GM21576 (cell line): ENCODE measurements around the gene NECTIN1.

Experiments
- ATAC-seq: cut with Tn5 transposase; IDR thresholded peaks from one replicate; pipeline ENCODE4 v1.9.1; 2021; ENCODE audit warnings: mild to moderate bottlenecking, moderate library complexity; ENCODE audit not compliant: unreplicated experiment

The NECTIN1 gene

DNA sequence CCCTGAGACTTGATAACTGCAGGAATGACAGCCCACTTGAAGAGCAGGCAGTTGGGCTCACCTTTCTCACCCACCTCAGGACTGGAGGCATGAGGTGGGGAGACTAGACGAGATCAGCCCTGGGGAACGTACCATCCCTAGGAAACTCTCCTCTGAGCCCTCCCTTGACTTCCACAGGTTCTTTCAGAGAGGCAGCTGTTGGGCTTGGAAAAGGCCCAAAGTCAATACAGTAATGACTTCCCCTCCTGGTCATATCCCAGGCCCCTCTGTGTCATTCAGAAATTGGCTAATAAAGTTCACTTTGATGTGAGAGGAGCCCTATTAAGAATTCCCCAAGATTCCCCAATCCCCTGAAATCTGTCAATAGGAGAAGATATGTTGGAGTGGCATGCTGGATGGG is 5.8 kb upstream of the NECTIN1 start:
- no peak for ATAC-seq

GRCh38 chr11:119730789-119731386 is 1.9 kb upstream of the NECTIN1 start:
- ATAC-seq, result no peak

- ATAC-seq, result no peak
Observed at GRCh38 chr11:119729951-119730613, 1.1 kb upstream of the NECTIN1 start.

GRCh38 chr11:119729581-119729927 is 554 bp upstream of the NECTIN1 start:
- peak; percentile 9 for ATAC-seq

DNA sequence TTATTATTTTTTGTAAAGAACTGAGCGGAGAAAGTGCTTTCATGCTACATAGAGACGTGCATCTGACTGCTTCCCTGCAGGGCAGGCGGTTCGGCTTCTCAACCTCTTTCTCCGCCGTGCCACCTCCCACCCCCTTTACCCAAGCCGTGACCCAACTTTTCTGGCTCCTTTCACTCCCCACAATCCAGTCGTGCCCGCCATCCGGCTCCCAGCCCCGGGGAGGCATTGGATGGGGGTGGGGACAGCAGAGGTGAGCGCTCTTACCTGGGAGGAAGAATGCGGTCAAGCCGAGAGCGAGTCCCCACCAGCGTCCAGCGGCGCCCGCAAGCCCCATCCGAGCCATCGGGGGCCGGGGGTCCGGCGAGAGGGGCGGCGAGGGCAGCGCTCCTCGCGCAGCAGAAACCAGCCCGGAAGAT is 781 bp downstream of the NECTIN1 start:
- ATAC-seq, result no peak

DNA sequence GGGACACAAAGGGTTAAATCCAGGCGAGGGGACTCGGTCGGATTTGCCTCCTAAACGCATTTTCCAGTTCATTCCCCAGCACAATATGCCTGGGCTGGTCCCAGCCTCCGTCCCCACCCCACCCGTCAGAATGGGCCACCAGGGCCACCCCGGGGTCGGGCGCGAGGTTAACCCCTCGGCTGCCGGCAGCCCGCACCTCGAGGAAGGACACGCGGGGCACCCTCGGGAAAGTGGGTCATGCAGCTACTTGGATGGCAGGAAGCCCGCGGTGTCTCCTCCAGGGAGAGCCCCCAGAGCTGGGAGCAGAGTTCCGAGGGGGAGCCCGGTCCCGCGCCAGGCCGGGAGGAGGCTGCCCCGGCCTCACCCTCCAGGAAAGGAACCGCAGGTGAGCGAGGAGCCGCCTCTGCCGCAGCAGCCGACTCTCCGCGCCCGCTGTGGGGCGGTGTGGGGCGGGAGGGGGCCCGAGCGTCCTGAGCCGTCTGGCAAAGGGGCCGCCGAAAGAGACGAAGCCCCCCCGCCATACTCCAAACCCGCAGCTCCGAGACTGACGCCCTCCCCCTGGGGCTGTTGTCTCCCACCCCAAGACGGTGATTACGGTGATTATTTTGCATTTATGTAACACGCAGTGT is 1.4 kb downstream of the NECTIN1 start:
- ATAC-seq, result no peak

DNA sequence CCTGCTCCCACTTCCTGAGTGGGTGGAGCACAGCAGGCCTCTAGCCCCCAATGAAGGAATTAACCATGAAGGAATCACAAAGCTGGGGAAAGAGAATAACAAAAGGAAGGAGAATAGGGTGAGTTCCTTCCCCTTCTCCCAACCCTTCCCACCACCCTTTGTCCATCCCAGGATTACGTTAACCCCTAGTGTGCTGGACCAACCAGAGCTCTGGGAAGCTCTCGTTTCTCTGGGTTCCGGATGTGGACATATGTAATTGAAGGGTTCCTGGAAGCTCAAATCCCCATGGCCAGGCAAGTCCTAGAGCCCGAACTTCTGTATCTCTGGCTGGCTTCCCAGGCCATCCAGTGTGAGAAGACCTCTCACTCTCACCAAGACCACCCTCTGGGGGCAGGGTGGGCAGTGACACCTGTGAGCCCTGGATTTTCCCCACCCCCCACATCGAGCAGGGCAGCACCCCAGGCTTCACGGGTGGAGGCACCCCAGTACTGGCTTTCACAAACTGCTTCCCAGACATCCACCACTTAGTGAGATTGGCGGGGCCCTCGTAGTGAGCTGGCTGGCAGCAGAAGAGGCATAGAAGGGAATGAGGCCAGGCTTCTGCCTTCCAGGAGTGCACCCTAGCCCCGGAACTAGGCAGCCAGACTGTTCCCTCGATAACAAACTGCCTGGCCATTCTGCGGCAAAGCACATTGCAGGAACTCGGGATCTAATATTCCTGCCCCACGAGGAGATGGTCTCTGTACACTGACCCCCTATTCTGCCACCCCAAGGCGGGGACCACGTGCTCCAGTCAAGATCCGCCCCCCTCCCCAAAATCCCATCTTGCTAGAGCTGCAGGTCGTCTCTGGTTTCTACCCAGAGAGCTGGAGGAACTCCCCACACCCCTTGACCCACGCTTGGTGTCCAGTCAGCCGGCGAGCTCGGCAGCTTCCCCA is 2.1 kb downstream of the NECTIN1 start:
- ATAC-seq, result no peak

DNA sequence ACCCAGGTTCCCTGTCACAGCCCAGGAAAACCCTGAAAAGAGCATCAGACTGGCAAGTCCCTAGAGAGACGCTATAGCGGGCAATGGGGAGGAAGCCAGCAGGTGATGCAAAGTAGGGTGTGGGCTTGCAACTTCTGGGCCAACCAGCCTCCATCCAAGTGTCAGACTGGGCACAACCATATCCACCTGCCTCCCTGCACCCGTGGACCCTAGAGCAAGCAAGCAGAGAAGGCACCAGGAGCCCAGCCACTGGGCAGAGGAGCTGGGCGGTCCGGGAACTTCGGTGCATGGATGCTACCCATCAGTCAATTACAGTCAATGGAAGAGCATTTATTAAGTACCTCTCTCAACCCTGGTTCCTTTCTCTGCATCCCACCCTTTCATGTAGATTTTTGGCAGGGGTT is 2.8 kb downstream of the NECTIN1 start:
- ATAC-seq, result no peak

- ATAC-seq, result no peak
Observed at GRCh38 chr11:119724956-119725355, 4.0 kb downstream of the NECTIN1 start.

- ATAC-seq, result no peak
Observed at GRCh38 chr11:119723952-119724325, 5.1 kb downstream of the NECTIN1 start.

DNA sequence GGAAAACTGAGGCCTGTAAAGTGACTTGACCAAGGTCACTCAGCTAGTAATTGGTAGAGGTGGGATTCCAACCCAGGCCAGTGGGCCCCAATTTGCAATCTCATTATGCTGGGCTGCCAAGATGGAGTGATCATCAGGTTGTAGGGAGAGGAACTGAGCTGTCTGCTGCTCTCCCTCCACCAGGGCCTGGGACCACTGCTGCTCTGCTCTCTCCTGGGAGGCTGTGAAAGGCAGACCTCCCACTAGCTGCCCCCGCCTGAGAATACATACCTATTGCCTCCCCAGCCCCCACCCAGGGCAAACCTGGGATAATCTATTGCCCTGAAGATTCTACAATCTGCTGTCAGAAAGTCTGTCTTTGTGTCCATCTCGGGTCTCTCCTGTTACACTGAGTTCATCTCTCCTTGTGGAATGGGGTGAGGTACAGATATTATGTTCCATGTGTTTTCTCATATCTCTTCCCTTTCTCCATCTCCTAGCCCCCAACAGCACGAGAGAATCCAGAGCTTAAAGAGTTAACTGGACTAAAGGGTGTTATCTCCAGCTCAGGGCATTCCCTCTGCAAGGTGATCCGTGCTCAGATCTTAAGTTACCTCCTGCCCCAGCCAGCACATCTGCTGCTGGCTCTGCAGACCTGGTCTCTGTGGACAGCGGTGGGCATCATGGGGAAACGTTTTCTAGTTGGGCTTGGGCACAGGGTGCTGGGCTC is 5.6 kb downstream of the NECTIN1 start:
- no peak for ATAC-seq

DNA sequence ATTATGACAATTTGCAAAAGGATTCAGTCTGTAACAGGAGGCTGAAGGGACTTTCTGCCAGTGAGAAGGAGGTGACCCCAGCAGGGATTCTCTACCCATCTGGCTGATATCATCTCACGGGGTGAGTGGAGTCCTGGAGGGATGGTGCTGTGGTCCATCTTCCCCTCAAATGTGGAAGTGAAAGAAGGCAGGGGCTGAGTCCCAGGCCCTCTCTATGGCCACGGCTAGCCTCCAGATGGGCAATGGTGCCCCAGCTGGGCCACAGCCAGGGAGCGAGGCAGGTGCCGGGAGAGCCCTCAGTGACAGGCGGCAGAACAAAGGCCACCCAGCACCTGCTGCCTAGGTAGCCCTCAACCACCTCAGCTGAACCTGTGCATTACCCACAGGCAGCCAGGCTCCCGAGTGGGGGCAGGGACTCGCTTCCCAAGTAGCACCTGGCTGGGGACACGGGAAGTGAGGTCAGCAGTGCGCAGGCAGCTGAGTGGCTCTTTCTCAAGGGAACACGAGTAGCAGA is 6.7 kb downstream of the NECTIN1 start:
- ATAC-seq, result no peak

DNA sequence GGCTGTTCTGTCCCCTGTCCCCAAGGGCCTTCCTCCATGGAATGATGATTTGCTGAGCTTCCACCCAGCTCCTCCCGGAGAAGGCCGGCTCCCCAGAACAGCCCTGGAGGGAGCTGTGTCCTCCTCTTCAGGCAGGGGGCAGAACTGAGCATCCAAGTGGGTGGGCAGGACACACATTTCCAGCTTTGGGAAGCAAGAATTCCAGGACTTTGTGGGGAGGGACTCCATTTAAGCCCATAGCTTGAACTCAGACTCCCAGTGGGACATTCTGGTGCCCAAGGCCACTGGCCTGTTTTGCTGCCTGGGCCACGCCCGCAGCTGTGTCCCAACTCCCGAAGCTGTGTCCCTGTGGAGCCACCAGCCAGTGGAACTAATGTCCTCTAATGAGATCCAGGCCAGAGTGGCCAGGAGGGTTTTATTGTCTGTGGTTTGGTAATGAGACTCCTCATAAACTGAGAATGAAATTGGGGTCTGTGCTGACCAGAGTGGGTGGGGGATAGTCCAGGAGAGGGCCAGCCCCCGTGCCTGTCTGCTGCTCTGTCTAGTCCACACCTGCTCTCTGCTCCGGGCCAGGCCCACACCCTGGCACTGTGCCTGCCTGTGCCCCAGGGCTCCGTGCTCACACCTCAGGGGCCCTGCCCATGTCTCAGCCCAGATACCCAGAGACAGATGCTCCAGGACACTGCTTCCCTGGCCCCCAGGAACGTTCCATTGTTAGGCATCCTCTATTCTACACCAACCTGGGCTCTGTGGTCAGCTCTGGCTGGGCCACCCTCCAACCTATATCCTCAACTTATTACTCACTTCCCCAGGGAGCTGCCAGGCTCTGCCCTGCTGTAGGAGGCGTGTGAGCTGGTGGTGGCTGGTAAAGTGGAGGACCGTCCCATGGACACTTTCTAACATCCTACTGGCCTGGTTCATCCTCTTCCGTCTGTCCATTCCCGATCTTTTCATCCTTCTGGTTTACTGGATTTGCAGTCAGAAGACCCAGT is 7.6 kb downstream of the NECTIN1 start:
- ATAC-seq, result no peak

GRCh38 chr11:119720311-119720913 is 8.6 kb downstream of the NECTIN1 start:
- no peak for ATAC-seq

DNA sequence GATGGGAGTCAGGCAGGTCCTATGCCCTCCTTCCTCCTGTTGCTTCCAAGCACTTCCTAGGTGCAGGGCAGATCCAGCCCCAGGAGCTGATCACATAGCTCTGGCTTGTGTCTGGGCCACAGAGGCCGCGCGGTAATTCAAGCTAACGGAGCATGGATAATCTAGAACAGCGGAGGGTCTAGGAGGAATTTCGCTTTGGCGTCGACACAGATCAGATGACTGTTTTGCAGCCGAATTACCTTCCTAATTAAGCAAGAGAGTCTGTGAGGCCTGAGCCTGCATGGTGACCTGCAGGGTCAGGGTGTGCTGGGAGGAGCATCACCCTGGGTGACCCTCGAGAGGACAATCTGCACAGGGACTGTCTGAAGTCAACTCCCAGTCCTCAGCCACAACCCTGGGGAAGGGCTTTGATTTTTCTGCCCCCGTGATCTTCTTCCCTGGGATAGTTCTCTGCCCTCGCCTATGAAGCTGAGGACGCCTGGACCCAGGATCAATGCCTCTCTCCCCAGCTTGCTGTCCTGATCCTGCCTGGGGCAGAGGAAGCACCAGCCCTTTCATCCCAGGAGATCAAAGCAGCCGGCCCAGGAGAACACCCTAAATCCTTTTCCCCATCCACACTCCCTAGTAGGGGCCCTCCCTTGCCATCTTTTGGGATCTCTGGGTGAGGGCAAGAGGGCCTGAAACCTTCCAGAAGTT is 11.0 kb downstream of the NECTIN1 start:
- no peak for ATAC-seq

DNA sequence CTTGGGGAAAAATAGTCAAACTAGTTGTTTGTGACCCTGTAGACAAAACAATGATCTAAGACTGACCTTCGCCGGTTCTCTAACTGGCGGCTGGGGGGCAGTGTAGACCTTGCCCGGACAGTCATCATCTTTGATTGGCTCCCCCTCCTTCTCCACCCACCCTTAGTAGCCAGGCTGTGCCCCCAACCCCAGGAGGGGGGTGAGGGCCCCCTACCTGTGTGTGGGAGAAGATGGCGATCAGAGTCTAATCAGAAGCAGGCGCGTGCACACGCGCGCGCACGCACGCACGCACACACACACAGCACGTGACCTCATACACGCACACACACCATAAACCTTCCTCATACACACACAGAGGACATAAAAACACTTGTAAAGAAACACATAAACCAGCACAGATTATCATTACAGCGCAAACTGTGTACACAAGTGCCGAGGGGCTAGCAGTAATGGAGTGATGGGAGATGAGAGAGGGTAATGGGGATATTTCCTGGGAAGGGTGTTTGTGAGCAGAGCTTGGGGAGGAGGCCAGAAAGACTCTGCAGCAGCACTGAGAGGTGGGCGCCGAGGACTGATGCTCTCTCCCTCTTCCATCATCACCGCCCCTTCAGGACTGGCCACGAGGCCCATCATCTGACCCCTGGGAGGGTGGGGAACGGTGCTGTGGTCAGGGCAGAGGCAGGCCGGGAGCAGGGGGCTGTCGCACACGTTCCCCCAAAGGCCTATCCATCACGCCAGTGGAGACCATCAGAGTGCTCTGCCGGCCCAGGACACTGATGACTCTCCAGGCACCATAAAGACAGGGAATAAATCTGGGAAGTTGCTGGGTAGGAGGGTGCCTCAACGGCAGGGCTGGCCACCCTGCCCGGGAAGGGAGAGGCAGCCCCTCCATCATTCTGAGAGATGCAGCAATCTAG is 12.2 kb downstream of the NECTIN1 start:
- ATAC-seq, result no peak

- ATAC-seq, result no peak
Observed at GRCh38 chr11:119714590-119714989, 14.4 kb downstream of the NECTIN1 start.
